Esophagus squamous epithelium (tissue), 5 donors: ENCODE data around the gene KRT7. TPM values are rescaled to one million over a fixed set of nuclear protein-coding genes. Genes with fewer than 3 reads are reported as not detected.
"Not testable (repeated sequence)": the region's sequence is repeated elsewhere in the genome, so short reads cannot be mapped to it uniquely, and the experiment has no call there.

Source experiments
- DNase-seq: peaks from one replicate; lab custom pipeline; 2025; lab: John Stamatoyannopoulos, UW
- H3K27ac ChIP-seq, 4 donors: fragments of 200-600 bp; sonication (generic); one replicate each; pipeline ENCODE4 v1.5.1; 2016 to 2019; ENCODE audit warnings: mild to moderate bottlenecking in 1 of 4
- H3K27me3 ChIP-seq, 4 donors: fragments of 200-600 bp; sonication (generic); 1 replicate in 3 of 4; 2 replicates in 1 of 4; pipeline versions ENCODE4 v1.5.1 to v1.6.0; 2017 to 2021; ENCODE audit warnings: antibody characterized with exemption in 1 of 4
- H3K36me3 ChIP-seq, 3 donors: fragments of 200-600 bp; sonication (generic); one replicate each; pipeline ENCODE4 v1.5.1; 2016 to 2019
- H3K4me1 ChIP-seq, 3 donors: fragments of 200-600 bp; sonication (generic); one replicate each; pipeline ENCODE4 v1.5.1; 2017 to 2019
- H3K4me3 ChIP-seq, 4 donors: fragments of 200-600 bp; sonication (generic); 1 replicate in 3 of 4; 2 replicates in 1 of 4; pipeline ENCODE4 v1.5.1; 2016 to 2019; ENCODE audit warnings: mild to moderate bottlenecking in 2 of 4, moderate library complexity in 1 of 4
- H3K9me3 ChIP-seq, 3 donors: fragments of 200-600 bp; sonication (generic); one replicate each; pipeline ENCODE4 v1.5.1; 2016 to 2019
- POLR2A ChIP-seq, 4 donors: fragments of 450-650 bp; IDR thresholded peaks; one replicate each; pipeline ENCODE4 v1.6.1; 2017; ENCODE audit warnings: antibody characterized with exemption in 4 of 4, mild to moderate bottlenecking in 4 of 4, moderate library complexity in 3 of 4
- WGBS, 2 donors: methylation state at CpG; one replicate each; pipeline ENCODE4 v1.1.5; 2018; 5-methylcytosine and 5-hydroxymethylcytosine counted together
- intact Hi-C: fragments of 100-400 bp; cut with DNase I; formaldehyde crosslinking; loops from one replicate; pipeline ENCODE4 v1.15.0; 2022
- total RNA-seq, 4 donors: library from RNA; depleted of rRNA; stranded (reverse); fragments of >200 nt; gene quantifications; one replicate each; pipeline ENCODE4 v1.1.0, GENCODE V29; 2016
- TF ChIP-seq, protein P1 (sequence below), 6 experiments: fragments of 450-650 bp in 4 of 6; fragments of 200-600 bp in 2 of 6; sonication (generic) in 2 of 6; IDR thresholded peaks; one replicate each; pipeline ENCODE4 v1.5.1; 2016 to 2019; ENCODE audit warnings: antibody characterized with exemption in 6 of 6, mild to moderate bottlenecking in 4 of 6, moderate library complexity in 4 of 6
- donor health status: DM: yes; HTN: yes; CAD: no.

Gene KRT7
- total RNA-seq, 4 donors from 2014 or later = 18.7 to 118 (median 64.4) TPM

DNA sequence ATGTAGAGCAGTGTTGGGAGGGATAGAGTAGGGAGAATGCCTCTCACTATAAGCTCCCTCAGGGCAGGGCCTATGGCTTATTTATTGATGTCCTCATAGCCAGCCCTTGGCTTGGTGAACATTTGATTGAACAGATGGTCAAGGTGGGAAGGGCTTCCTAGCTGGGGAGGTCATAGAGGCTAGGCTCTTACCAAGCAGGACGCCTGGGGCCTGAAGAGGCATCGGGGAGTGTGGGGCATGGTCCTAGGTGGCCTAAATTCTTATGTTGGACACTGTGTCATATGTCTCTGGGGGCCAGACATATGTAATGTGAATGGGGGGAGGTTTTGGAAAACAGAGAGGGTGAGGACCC lies 23.5 kb downstream of the KRT7 start:
- peaks cover 0 to 74% (median 12%) of the 10 kb centered on the region in 4 donors for H3K27me3 ChIP-seq
- peaks cover 0 to 9% (median 0%) of the 10 kb centered on the region in 3 donors for H3K4me1 ChIP-seq
- no peaks in the 10 kb centered on the region for H3K36me3 ChIP-seq
- no peak for DNase-seq
- 40 to 63% methylated on average over 2 of the region's 2 CpGs for WGBS, 2 donors
- H3K27ac ChIP-seq = no peak overlapping the region
- H3K4me3 ChIP-seq = no peak overlapping the region
- intact Hi-C loops = no loop called here
- no peak for TF ChIP-seq POLR2A (IDR thresholded peaks at IDR 0.05)
- TF ChIP-seq, protein P1, sequence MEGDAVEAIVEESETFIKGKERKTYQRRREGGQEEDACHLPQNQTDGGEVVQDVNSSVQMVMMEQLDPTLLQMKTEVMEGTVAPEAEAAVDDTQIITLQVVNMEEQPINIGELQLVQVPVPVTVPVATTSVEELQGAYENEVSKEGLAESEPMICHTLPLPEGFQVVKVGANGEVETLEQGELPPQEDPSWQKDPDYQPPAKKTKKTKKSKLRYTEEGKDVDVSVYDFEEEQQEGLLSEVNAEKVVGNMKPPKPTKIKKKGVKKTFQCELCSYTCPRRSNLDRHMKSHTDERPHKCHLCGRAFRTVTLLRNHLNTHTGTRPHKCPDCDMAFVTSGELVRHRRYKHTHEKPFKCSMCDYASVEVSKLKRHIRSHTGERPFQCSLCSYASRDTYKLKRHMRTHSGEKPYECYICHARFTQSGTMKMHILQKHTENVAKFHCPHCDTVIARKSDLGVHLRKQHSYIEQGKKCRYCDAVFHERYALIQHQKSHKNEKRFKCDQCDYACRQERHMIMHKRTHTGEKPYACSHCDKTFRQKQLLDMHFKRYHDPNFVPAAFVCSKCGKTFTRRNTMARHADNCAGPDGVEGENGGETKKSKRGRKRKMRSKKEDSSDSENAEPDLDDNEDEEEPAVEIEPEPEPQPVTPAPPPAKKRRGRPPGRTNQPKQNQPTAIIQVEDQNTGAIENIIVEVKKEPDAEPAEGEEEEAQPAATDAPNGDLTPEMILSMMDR (IDR thresholded peaks at IDR 0.05) = no peak
- no peaks in the 10 kb centered on the region for H3K9me3 ChIP-seq

DNA sequence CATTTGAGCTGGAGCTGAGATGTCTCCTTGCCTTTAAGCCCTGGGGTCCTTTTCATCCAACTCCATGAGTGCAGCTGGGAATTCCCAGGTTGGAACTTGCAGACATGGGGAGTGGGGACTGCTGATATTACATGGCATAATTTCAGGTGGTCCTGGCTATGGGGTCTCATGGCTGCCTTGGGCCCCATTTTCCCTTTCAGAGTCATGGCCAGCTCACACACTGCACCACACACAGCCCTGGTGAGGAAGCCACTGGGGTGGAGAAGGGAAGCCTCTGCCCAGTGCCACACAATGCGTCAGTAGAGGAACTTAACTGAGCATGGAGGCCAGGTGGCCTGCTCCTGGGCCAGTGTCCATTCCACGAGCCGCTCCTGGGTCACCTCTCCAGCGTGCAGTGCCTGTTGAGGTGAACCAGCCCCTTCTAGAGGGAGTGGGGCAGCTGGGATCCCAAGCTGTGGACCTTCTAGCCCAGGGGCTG lies 24.1 kb downstream of the KRT7 start:
- Histone ChIP-seq H3K27ac (no peak overlapping the region), H3K27me3 (peaks cover 0 to 74% (median 12%) of the 10 kb centered on the region in 4 donors), H3K36me3 (no peaks in the 10 kb centered on the region), H3K4me3 (no peak overlapping the region), H3K9me3 (no peaks in the 10 kb centered on the region), H3K4me1 (peaks cover 0 to 9% (median 0%) of the 10 kb centered on the region in 3 donors)
- 80 to 93% methylated on average over 1 to 3 of the region's 4 CpGs for WGBS, 2 donors
- TF ChIP-seq, protein P1 (IDR thresholded peaks at IDR 0.05) = no peak
- TF ChIP-seq POLR2A (IDR thresholded peaks at IDR 0.05) = no peak
- no peak for DNase-seq
- intact Hi-C loops = no loop called here

DNA sequence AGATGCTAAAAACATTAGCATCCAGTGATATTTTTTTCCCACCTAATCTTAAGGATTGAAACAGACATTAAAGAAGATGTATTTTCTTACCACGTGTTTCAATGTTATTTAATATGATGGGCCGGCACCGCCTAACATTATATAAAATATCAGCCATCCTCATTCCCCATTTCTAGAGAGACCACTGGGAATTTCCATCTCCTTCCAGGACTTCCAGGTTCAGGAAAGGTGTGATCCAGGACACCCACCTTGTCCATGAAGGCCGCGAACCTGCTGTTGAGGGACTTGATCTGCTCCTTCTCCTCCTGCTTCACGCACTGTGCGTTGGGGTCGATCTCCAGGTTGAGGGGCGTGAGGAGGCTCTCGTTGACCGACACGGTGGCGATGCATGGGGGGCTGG lies 24.9 kb downstream of the KRT7 start:
- H3K36me3 ChIP-seq, H3K4me3 ChIP-seq, DNase-seq, H3K9me3 ChIP-seq, H3K27ac ChIP-seq, intact Hi-C loops, H3K4me1 ChIP-seq: not testable (repeated sequence)
- 72 to 85% methylated on average over 8 of the region's 13 CpGs for WGBS, 2 donors
- peaks cover 0 to 78% (median 12%) of the 10 kb centered on the region in 4 donors for H3K27me3 ChIP-seq

DNA sequence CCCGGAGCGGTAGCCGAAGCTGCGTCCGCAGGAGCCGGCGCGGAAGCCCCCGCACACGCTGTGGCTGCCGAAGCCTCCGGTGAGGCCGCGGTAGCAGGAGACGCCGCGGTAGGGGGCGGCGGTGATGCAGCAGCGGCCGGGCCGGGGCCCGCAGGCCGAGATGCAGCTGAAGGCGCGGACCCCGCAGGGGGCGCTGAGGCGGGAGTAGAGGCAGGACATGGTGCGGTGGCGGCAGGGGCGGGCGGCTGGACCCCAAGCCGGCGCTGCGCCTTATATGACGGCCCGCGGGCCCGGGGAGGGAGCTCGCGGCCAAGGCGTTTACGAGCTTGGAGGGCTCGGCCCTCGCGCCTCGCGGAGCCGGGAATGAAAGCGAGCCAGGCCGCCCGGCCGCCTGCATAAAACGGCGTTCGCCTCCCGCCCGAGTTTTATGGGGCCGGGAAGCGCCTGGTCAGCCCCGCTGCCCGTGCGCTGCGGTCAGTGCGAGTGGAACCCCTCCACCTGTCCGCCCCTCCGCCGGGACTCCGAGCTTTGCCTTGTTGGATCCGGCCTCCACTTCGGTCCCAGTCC lies 25.4 kb downstream of the KRT7 start:
- peak overlapping the region in 2 of 4 donors; percentile 24 to 44 for H3K4me3 ChIP-seq
- intact Hi-C loops = no loop called here
- no peaks in the 10 kb centered on the region for H3K36me3 ChIP-seq
- H3K27me3 ChIP-seq = peaks cover 0 to 82% (median 12%) of the 10 kb centered on the region in 4 donors
- no peak for TF ChIP-seq POLR2A (IDR thresholded peaks at IDR 0.05)
- TF ChIP-seq, protein P1 (IDR thresholded peaks at IDR 0.05) = no peak
- no peak overlapping the region for H3K27ac ChIP-seq
- no peak for DNase-seq
- 0% methylated on average over 14 of the region's 72 CpGs; no CpG with 5 or more reads in 1 of the 2 donors for WGBS, 2 donors
- H3K9me3 ChIP-seq = no peaks in the 10 kb centered on the region
- peaks cover 0 to 9% (median 0%) of the 10 kb centered on the region in 3 donors for H3K4me1 ChIP-seq

DNA sequence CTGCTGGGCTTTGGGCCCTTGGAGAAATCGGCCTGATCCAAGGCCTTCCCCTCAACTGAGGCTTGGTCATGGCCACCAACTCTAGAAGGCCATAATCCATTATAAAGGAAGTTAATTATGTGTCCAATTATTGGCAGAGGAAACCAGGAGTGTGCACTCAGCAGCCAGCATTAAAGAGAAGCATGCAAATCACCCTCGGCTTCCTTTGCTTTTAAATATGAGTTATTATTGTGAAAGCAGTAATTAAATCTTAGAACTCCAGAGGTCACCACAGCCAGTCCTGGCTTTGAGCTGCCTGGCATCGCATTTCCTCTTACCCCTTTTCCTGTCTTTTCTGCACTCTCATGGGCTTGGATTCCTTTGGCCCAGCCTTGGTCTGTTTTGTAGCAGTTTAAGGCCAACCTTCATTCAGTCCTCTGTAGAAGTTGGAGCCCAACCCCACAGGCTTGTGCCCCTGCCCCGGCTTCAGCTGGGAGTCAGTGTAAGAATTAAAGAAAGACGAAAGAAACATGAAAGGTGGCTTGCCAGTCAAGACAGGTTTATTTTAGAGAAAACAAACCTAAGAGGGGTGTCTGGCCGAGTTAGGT lies 26.7 kb downstream of the KRT7 start:
- no peak for TF ChIP-seq POLR2A (IDR thresholded peaks at IDR 0.05)
- TF ChIP-seq, protein P1 (IDR thresholded peaks at IDR 0.05) = no peak
- 62 to 70% methylated on average over 5 to 6 of the region's 6 CpGs for WGBS, 2 donors
- Histone ChIP-seq H3K9me3 (no peaks in the 10 kb centered on the region), H3K27ac (no peak overlapping the region), H3K36me3 (no peaks in the 10 kb centered on the region), H3K27me3 (peaks cover 0 to 75% (median 12%) of the 10 kb centered on the region in 4 donors), H3K4me3 (no peak overlapping the region), H3K4me1 (peaks cover 0 to 9% (median 0%) of the 10 kb centered on the region in 3 donors)
- no peak for DNase-seq
- intact Hi-C loops = no loop called here
